ENCODE results near the gene MSI2. TPM values are rescaled to one million over a fixed set of nuclear protein-coding genes. Genes with fewer than 3 reads are reported as not detected.

The MSI2 gene
- total and polyA plus RNA-seq, 7 donors = 12.6 to 25.8 (median 21.3) TPM

DNA sequence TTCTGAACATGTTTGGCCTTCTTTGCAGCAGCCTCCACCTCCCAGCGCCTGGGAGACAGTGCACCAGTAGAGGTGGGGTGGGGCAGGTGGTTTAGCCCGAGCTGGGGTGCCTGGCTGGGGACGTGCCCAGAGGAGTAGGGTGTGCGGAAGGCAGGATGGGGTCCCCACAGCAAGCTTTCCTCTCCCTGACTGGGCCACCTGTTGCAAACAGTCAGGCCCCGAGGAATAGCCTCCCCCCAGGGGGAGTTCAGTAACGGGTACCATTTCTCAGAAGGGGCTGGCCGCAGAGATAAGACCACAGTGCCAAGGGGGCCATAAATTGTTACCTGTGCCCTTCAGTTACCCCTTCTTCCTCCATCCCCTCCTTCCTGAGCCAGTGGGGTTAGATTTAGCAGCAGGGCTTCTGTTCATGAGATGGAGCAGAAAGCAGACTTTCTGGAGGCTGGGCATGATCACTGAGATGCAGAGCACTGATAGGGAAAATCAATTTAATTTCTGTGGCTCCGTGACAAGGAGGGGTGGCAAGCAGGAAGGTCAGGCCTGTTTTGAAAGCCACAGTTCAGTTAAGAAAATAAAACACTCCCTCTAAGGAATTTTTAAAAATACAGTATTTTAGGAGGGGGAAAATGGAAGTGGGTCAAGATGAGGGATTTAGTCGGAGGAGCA lies 181.9 kb downstream of the MSI2 start:
- intact Hi-C loops (cut with DNase I) = no loop called here
- WGBS, 2 donors = 69 to 93% methylated on average over 9 of the region's 9 CpGs
- Histone ChIP-seq H3K36me3 (no peaks in the 10 kb centered on the region), H3K9me3 (no peaks in the 10 kb centered on the region), H3K27ac (no peak overlapping the region), H3K4me3 (no peak overlapping the region), H3K27me3 (no peaks in the 10 kb centered on the region), H3K4me1 (peaks cover 2 to 20% (median 17%) of the 10 kb centered on the region in 4 donors)
- TF ChIP-seq POLR2AphosphoS5 (IDR thresholded peaks at IDR 0.05) = no peak
- no peak for TF ChIP-seq EP300 (IDR thresholded peaks at IDR 0.05)
- TF ChIP-seq POLR2A (IDR thresholded peaks at IDR 0.05) = no peak
- TF ChIP-seq, protein P1, sequence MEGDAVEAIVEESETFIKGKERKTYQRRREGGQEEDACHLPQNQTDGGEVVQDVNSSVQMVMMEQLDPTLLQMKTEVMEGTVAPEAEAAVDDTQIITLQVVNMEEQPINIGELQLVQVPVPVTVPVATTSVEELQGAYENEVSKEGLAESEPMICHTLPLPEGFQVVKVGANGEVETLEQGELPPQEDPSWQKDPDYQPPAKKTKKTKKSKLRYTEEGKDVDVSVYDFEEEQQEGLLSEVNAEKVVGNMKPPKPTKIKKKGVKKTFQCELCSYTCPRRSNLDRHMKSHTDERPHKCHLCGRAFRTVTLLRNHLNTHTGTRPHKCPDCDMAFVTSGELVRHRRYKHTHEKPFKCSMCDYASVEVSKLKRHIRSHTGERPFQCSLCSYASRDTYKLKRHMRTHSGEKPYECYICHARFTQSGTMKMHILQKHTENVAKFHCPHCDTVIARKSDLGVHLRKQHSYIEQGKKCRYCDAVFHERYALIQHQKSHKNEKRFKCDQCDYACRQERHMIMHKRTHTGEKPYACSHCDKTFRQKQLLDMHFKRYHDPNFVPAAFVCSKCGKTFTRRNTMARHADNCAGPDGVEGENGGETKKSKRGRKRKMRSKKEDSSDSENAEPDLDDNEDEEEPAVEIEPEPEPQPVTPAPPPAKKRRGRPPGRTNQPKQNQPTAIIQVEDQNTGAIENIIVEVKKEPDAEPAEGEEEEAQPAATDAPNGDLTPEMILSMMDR (IDR thresholded peaks at IDR 0.05) = no peak
- no peak for DNase-seq

DNA sequence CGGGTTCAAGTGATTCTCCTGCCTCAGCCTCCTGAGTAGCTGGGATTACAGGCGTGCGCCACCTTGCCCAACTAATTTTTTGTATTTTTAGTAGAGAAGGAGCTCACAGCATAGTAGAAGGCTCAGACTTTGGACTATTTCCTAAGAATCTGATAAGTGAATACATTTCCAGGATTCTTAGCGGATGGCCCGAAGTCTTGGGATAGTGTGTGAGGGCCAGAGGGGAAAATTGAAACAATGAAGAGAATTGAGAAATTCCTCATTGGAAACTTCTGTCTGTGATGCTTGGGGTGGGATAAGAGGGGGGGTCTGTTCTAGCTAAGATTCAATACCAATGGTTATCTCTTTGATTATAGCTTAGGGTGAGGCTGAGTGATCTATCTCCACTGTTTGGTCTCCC lies 183.3 kb downstream of the MSI2 start:
- Histone ChIP-seq H3K4me1 (peaks cover 2 to 20% (median 17%) of the 10 kb centered on the region in 4 donors), H3K9me3 (no peaks in the 10 kb centered on the region), H3K36me3 (no peaks in the 10 kb centered on the region), H3K4me3 (no peak overlapping the region), H3K27ac (no peak overlapping the region), H3K27me3 (no peaks in the 10 kb centered on the region)
- intact Hi-C loops (cut with DNase I) = no loop called here
- WGBS, 2 donors = 93 to 95% methylated on average over 5 of the region's 5 CpGs
- no peak for DNase-seq
- no peak for TF ChIP-seq POLR2A (IDR thresholded peaks at IDR 0.05)
- TF ChIP-seq, protein P1 (IDR thresholded peaks at IDR 0.05) = no peak
- no peak for TF ChIP-seq POLR2AphosphoS5 (IDR thresholded peaks at IDR 0.05)
- no peak for TF ChIP-seq EP300 (IDR thresholded peaks at IDR 0.05)

DNA sequence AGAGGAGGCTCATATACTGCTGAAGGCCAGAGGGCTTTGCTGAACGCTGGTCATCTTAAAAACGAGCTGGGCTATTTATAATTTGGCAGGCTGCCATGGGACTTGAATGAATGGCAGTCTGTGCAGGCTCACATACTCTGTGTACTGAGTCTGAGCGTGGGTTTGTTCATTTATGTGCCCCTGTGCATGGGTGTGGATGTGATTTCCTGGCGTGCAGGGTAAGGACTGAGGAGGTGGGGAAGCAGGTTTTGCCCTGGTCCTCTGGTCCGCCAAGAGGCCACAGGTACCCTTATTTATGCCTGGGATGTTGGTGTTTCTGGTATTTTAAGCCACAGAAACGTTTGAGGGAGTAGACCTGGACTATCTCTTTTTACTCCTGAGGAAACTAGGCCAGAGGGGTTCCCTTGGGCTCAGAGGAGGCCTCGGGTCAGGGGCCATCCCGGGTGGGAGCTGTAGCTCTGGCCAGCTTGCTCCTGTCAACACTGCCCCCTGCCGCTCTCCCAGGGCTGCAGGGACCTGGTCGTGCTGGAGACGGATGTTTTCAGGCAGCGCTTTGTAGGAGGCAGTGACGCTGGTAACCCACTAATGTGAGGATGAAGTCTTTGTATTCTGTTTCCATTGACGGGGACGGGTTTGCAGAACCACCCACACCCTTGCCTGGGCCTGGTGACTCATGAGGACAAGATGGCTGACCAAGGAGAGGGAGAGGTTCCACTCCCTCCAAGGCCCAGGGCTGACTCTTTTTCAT lies 184.4 kb downstream of the MSI2 start:
- TF ChIP-seq, protein P1 (IDR thresholded peaks at IDR 0.05) = no peak
- TF ChIP-seq EP300 (IDR thresholded peaks at IDR 0.05) (no peak), POLR2AphosphoS5 (IDR thresholded peaks at IDR 0.05) (peak in 2 of 4 donors; percentile 8 to 28), POLR2A (IDR thresholded peaks at IDR 0.05) (no peak)
- peaks cover 2 to 20% (median 17%) of the 10 kb centered on the region in 4 donors for H3K4me1 ChIP-seq
- no peaks in the 10 kb centered on the region for H3K9me3 ChIP-seq
- no peak overlapping the region for H3K4me3 ChIP-seq
- no peaks in the 10 kb centered on the region for H3K27me3 ChIP-seq
- WGBS, 2 donors = 29 to 37% methylated on average over 15 of the region's 15 CpGs
- H3K36me3 ChIP-seq = no peaks in the 10 kb centered on the region
- H3K27ac ChIP-seq = peak overlapping the region in 3 of 4 donors; percentile 3 to 60 (median 10)
- intact Hi-C loops (cut with DNase I) = no loop called here
- DNase-seq = peak; percentile 78

DNA sequence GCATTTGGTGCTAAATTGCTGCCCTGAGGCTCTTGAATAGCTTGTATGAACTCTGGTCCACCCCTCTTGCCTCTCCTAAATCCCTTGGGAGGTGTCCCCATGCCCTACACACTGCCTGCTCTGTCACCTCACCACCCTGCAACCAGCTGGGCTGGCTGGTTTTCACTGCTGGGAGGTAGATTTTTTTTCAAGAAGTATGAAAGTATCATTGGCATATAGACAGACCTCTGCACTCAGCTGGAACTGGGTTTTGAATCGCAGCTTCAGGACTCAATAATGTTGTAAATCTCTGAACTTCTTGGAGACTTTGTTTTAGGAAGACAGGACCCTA lies 184.9 kb downstream of the MSI2 start:
- TF ChIP-seq POLR2AphosphoS5 (IDR thresholded peaks at IDR 0.05) (no peak), POLR2A (IDR thresholded peaks at IDR 0.05) (no peak), EP300 (IDR thresholded peaks at IDR 0.05) (no peak)
- TF ChIP-seq, protein P1 (IDR thresholded peaks at IDR 0.05) = no peak
- intact Hi-C loops (cut with DNase I) = no loop called here
- Histone ChIP-seq H3K36me3 (no peaks in the 10 kb centered on the region), H3K9me3 (no peaks in the 10 kb centered on the region), H3K4me1 (peaks cover 2 to 20% (median 17%) of the 10 kb centered on the region in 4 donors), H3K27me3 (no peaks in the 10 kb centered on the region), H3K4me3 (no peak overlapping the region), H3K27ac (peak overlapping the region in 3 of 4 donors; percentile 3 to 60 (median 10))
- 54 to 71% methylated on average over 1 of the region's 1 CpG for WGBS, 2 donors
- DNase-seq = no peak

All from sigmoid colon (tissue), 7 donors.